NB4 (cell line): ENCODE results near the gene SLC16A13.

Source experiments
- CTCF ChIP-seq: IDR thresholded peaks from one replicate; pipeline ENCODE4 v1.5.1; 2012; ENCODE audit warnings: low read depth, low read length
- MAX ChIP-seq: IDR thresholded peaks from 2 replicates; pipeline ENCODE4 v1.6.1; 2011; ENCODE audit warnings: low read depth, low read length
- MYC ChIP-seq: IDR thresholded peaks from 2 replicates; pipeline ENCODE4 v1.6.1; 2011; ENCODE audit warnings: low read depth, low read length

DNA sequence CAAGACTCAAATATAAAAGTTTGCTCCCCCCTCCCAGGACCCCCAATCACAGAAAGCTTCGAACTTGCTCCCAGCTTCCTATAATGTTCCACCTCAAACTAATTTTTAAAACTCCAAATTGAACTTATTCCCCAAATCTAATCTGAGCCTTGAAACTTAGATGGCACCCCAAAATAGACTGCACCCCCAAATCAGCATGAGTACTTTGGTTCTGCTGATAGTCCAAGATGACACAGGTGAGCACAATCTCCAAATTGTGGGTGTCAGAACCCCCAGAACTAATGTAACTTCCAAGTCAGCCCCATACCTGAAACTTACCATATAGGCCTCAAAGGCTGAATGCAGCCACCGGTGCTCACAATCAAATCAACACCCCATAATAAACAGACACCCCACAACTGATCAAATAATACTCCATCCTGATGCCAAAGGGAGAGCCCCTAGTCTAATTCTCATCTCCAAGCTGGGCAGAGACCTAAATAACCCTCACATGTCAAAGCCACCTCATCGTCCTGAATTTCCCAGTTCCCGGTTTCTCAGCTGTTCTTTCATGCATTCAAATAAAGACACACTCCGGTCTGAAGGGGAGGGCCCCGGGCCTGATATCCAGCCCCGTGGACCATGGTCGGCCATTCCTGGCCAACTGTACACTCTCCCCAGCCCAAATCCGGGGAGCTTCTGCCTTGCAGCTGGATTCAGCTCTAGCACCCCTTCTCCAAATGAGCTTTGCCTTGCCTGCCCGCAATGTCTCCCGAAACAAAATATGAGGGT lies 14.7 kb upstream of the SLC16A13 start:
- TF ChIP-seq CTCF (no peak), MAX (no peak), MYC (no peak)
